CD4-positive, alpha-beta T cell treated with Interleukin-17A for 1 hour (primary cell): ENCODE results near the gene PLEKHG1.
A peak's percentile ranks its signal among the peaks of the same experiment; 100 is the strongest.

Source experiments
- DNase-seq: peaks from one replicate; pipeline ENCODE4 v3.0.0-alpha.2; 2020

PLEKHG1 gene

DNA sequence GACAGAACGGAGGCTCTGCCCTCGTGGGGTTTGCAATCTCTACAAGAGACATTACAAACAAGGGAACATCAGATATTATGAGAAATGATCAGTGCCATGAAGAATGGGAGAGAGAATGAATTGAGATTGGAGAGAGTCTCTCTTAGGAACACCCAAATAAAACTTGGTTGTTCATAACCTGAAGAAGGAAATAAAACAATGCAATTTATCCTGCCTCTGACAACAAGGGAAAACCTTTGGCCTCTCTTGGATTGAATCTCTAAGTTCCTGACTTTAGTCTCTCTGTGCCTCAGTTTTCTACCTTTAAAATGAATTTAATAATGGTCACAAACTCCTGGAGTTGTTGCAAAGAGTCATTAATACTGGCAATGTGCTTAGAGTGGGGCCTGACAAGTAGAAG is 21.1 kb downstream of the PLEKHG1 start:
- DNase-seq = no peak

DNA sequence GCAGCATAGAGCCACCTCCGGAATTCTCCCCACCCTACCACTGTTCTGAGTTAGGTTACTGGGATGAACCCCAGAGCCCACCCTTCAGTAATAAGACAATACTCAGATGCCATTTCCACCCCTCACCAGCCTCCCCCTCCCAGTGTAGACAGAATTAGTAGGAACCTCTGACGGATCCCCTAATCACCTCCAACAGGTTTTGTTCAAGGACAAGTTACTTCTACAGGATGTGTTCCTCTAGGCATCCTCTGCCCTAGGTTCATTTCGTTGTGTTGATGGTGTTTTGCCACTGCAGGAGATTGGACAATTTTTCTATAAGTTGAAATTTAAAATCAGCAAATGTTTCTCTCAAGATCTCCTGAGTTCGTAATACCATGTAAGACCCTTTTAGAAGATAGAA is 22.8 kb downstream of the PLEKHG1 start:
- DNase-seq = no peak

DNA sequence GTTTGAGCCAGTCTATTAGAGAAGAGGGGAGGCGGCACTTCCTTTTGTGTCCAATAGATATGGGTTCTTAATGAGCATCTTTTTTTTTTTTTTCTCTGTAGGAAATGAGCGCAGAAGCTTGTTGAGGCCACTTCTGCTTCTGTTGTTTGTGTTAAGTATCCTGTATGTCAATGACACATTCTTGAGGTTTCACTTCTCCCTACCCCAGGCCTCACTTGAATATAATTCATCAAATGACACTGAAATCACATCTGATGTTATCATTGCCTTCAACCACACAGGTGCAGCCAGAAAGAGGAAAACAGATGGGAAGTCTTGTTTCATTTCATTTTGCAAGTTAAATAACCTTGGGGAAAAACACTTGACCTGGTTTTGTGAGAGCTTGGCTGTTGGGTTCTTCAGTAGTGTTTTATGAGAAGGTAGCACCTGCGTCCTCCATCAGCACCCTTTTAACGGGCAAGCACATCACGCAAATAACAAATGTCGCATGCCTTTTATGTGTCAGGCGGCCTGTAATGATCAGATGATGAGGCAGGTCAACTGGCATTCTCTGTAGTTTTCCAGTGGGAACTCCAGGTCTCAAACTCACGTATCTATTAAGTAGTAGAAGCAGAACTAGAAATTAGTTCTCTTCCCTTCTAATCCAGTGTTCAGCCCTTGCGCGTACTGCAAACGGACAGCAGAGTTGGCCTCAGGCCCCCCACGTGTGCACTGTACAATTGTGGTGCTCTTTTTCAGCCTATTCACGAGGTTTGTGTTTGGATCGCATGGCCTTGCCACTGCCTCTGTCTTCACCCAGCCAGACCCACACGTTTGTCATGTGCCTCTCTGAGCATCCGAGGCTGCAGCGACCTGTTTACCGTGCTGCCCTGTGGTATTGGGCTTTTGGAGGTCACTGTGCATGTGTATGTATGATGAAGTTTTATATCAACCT is 23.5 kb downstream of the PLEKHG1 start:
- DNase-seq = no peak

DNA sequence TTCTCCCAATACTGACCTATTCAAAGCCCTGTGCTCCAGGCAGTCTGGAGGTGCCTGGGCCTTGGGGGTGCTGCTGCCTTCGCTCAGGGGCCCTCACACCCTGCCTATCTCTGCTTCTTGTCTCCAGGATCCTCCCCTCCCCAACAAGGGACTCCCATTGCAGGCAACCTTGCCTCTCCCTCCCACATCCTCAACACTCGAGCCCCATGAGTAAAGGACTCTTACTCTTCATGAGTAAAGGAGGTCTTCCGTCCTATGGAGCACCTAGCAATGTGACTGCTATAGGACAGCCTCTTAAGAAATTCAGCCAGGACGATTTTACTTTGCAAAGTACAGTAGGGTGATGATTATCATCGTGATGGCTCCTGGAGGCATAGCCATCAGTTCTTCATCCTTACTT is 24.5 kb downstream of the PLEKHG1 start:
- no peak for DNase-seq

DNA sequence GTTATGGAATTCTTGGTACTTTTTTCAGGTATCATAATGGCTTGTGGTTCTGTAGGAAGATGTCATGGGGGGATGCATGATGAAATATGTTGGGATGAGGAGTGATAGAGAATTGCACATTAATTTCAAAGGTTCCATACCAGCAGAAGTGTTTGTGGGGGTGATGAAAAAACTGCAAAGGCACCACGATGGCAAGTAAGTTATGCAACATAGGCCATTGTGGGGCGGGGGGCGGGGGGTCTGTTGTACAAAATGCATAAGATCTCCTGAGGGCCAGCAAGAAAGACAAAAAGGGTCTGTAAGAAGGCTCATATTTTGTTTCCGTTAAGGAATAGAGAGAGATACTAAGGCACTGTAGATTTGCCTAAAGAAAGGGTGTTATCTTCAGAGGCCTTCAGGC is 26.2 kb downstream of the PLEKHG1 start:
- no peak for DNase-seq

DNA sequence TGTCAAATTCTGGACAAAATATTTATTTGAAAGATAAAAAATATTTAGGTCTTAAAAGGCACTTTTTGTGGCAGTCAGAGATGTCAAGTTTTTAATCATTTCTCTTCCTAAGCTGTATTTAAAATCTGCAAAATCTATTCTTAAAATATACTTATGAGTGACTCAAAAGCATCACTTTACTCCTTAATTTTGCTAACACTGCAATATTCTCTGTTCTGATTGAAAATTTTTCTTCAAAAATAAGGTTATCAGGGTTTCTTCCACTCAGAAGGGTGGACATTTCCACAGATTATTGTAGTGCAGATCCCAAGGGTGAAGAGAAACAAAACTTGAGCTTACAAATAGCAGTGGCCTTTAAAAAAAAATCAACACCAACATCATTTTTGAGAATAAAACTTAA is 27.5 kb downstream of the PLEKHG1 start:
- no peak for DNase-seq

DNA sequence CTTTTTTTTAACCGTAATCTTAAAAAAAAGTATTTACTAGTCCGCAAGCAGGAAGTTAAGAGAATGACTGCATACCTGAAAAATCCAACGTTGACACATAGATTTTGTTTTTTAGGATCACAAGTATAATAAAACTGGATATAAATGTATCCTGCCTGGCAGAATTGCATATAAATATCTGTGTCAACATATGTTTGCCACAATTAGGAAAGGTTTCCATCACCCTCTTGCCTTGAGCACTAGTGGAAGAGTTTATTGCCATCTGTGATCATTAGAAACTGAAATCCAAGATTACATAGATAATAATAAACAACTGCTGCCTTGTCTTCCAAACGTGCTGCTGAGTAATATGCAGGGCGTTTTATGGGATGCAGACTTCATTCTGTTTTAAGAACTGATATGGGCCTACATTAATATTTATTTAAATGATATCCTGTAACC is 27.9 kb downstream of the PLEKHG1 start:
- no peak for DNase-seq

DNA sequence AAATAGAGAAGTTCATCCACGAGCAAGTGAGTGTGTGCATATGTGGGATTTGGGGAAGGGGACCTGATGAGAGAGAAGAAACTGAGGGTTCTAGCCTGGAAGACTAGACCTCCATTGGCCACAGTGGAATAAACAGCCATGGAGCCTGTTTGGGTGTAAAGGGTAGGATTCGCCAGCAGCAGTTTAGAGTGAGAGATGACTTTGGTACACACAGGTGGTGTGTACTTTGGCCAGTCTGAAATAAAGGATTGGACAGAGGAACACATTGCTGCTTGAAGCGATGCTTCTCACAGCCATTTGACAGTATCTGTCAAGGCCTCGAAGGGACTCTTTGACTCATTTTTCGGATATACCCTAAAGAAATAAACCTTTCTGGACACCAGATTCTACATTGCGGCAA is 29.2 kb downstream of the PLEKHG1 start:
- no peak for DNase-seq

DNA sequence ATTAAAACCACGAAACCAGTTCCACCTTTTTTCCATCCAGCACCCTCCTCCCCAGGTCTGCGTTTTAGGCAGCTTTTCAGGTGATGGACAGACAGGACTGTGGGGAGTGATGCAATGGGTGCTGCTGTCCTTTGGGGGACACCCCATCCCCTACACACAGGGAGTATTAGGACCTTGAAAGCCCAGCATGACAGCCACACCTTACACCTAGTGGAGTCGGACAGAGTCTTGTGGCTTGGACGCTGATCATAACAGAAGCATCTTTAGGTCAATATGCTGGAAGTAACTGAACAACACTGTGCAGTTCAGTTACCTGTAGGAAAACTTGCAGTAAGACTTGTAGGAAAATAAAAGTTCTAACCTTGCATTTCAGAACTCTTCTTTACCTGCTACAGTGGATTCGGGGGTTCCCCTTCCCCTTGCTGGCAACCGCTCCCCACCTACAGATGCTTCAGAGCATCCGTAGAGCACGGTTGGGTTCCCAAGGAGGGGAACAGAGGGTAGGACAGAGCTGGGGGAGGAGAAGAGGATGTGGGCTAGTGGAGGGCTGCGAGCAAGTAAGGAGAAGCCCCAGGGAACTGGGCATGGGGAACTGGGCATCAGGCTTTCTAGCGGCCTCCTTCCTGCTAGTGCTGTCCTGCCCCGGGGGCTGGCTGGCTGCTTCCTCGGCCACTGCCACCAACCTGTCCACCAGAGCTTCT is 31.7 kb downstream of the PLEKHG1 start:
- no peak for DNase-seq

DNA sequence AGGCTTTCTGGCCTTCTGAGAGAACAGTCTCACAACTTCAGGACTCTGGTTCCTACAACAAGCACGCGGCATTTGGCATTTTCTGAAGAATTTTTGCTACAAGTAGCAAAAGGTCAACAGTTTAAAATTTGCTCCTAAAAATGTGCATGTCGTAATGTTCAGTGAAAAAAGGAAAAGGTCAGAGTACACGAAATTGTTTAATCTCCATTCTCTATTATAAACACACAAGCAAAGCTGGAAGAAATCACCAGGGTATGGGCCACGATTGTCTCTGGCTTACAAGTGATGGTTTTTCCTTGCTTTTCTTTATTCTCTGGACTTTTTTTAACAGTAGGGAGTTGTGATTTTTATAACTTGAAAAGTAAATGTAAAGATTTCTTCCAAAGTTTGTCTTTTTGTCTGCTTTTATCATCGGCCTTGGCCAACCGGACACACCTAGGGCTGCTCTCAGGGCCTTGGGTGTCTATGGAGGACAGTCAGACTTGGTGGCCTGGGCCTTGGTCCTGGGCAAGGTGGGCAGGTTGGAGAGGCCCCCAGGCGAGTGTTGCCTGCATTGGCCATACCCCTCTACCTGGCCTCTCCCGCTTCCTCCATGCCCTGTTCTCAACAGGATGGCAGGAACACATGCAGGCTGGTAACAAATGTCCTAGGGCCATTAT is 32.4 kb downstream of the PLEKHG1 start:
- DNase-seq = no peak

DNA sequence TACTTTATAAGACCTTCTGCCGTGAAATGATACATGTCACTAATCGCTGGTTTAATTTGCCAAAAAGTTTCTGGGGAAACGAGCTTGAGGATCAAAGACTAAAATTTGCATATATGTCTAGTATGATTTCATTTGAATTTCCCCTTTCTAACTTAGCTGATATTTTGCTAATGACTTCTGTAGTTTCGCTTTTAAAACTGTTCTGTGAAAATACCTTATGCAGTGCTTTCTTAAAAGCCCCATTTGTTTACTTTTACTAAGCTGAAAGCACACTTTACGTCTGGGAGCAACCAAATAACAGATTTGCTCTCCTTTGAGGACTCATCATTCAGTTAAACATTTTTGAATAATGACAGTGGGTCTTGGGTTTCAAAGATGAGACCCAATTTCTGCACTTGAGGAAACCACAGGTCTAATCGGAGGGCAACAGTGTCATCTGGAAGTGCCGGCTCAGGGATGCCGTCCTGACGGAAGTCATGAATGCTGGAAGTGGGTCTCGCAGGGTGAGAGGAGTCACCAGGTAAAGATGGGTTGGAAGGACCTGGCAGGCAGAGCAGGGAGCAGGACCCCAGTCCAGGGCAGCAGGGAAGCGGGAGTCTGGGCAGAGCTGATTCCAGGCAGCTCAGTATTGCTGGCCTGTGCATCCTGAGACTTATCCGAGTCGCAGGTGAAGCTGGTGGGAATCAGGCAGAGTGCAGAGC is 33.2 kb downstream of the PLEKHG1 start:
- peak; percentile 21 for DNase-seq

DNA sequence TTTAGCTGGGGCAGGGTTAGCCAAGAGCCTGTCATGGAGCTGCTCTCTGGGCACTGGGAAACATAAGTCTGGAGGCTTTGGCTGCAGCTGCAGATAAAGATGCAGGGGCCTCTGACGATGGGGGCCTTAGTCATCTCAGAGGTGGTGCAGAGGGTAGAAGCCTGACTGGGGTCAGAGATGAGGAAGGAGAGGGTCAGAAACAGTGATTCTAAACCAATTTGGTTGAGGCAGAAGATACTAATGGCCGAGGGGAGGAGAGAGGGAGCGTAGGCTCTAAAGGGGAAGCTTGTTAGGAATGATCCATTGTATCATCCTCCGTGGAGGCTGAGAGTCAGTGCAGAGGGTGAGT is 33.8 kb downstream of the PLEKHG1 start:
- DNase-seq = no peak

DNA sequence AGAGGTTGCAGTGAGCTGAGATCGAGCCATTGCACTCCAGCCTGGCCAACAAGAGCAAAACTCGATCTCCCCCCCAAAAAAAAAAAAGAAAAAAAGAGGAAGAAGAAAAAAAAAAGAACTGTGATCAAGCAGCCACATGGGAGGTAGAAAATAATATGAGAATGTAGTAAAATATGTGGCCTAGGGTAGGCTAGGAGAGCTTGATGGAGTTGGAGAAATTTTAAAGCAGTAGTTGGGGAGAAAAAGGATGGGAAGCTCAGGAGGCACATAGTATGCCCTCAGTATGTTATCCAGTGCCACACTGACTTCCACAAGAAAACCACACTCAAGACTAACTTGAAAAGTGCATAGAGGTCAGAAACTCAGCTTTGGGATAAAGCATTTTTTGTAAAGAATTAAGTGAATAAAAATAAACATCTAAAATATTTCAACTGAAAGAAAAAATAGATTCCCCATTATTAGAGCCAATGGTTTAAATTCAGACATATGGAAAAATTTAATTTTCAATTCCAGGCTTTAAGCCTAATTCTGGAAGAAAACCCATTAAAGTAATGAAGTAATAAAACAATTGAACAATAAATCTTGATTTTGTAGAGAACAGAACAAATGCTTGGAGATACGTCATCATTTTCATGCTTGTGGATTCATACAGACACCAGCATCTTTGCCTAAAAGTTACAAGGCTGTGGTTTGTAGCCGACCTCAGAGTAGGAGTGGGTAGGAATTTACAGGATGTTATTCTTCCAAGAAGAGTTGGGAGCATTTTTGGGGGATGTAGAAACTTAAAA is 34.7 kb downstream of the PLEKHG1 start:
- no peak for DNase-seq

DNA sequence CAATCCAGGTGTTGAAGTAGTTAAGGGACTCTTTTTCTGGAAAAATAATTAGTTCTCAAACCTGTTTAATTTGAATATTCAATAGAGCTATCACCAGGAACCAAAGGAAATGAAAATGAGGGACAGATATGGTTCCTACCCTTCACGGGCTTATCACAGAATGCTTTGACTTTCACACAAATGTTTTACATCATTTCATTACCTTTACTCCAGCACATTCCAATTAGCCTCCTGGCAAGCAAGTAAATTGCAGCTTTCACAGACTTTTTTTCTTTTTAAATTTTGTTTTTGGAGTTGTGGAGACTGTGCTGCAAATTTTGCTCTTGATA is 35.2 kb downstream of the PLEKHG1 start:
- no peak for DNase-seq

DNA sequence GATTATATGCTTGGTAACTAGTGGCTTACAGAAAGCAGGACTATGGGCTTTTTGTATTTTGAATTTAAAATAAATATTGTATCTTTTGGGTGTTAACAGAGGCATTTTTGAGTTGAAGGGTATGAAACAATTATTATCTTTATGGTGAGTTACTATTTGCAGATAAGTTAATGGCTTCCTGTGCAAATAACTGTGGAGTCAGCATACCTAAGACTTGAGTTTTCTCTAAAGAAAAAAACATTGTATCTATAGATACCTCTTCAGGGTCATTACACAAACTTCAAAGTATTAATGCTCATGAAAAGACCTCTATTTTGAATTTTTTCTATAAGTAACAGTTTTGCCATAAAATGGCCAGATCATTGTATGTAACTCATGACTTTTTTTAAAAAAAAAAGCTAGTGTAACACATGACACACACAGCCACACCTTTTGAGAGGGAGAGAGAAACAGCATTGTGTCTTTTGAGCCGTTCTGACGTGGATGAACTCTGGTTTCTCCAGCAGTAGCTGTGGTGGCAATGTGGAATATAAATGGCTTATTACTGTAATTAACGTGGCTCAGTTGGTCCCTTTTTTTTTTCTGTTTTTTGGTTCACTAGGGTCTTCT is 36.3 kb downstream of the PLEKHG1 start:
- DNase-seq = peak; percentile 24

DNA sequence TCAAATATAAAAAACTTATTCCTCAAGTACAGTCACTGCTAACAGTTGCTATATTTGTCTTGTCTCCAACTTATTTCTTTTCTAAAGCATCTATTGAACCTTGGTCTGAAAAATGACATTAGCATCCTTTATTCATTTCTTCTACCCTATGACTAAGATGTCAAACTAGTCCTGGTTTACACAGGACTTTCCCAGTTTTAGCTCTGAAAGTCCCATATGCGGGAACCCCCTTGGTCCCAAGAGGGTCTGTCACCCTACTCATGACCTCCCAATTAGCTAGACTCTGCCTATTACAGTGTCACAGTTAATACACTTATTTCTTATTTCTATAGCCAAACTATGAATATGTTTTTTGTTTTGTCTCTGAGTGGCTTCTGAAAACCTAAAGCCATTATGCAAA is 37.1 kb downstream of the PLEKHG1 start:
- no peak for DNase-seq

DNA sequence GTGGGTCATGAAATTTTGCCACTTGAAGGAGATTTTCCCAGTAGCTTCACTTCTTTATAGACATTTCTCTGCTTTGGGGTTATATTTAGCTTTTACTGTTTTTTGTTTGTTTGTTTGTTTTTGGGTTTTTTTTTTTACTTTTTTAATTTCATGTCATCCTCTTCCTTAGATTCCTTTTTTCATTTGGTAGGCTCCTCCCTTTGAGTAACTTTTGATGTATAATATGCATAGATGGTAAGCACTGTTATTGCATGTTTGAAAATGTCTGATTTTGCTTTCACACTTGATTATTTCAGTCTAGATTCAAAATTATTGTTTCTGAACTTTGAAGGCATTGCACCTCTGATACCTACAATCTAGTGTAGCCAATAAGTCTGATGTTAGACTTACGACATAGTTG is 37.6 kb downstream of the PLEKHG1 start:
- DNase-seq = no peak

DNA sequence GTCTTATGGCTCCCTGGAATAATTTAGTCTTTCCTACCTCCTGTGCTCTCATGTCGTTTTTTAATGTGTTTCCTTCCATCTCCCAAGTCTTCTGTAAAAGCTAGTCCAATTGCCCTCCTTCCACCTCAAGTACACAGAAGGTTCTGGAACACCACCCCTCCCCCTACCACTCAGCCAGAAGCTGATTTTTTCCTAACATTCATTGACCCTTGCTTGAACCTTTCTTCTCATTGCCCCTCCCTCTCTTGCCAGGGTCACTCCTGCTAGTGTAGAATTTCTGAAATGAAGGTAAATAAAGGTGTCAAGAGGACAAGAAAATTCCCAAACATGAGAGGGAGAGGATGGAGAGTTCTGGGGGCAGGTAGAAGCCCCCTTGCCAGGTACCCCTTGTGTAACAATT is 38.6 kb downstream of the PLEKHG1 start:
- no peak for DNase-seq

DNA sequence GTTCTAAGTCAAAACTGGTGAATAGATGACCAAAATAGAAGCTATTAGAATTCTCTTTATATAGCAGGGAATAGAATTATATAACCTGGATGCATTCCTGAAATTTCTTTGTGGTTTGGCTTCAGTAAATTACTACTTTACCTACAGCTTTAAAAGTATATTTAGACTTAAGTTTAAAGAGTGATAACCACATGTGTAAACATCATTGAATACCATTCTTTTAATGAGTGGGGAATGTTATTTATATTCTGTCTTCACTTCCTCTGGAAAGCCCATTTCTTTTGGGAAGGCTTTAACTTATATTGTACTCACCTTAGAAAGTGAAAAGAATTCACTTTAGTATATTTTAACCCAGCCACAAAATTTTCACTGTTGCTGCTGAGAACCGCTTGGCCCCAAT is 39.1 kb downstream of the PLEKHG1 start:
- no peak for DNase-seq

DNA sequence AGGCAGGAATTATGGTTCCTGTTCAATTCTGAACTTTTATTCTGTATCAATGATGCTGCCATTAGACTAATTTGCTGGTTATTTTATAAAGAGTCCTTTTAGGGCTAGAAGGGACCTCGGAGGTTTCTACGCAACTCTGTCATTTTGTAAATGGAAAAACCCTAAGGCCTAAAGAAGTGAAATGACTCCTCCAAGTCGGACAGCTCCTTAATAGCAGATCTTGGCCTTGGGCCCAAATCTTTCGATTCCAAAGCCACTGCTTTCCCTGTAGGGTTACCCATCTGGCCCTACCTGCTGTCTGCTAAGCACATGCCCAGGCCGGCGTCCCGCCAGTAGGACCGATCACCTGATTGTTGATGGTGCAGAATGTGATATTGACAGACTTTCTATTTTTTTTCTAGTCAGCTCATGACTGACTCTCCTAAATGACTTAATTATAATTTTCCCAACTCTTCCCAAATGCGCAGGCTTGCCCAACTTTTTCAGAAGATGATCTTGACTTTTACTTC is 40.2 kb downstream of the PLEKHG1 start:
- no peak for DNase-seq

DNA sequence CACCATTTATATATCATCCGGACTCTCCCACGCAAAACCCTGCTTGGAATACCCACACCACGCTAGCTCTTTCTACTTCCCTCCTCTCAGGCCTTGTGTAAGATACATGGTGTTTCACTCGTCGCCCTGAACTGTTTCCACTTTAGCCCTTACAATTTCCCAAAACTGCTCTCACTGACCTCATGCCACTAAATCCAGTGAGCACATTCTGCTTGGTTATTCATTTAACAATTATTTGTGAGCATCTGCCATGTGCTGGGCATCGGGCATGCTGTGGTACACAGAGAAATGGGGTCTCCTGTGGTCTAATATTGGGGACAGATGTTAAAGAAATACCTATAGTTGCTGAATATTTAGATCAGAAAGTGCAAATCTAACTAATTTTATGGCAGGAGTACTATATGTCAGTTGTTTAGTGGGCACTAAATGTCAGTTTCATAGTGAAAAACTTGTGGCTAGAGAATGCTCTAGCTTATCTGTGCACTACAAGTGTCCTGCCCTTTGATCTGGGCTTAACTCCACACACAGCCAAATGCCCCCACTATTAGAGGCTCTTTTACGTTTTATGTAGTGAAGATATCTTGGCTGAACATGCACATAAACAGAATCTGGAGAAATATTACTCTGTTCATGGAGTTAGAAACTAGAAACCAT is 41.0 kb downstream of the PLEKHG1 start:
- DNase-seq = no peak
